GM18517 (cell line): ENCODE results near the gene UNC79.

Experiments used
- ATAC-seq: cut with Tn5 transposase; IDR thresholded peaks from one replicate; pipeline ENCODE4 v1.9.1; 2021; ENCODE audit warnings: mild to moderate bottlenecking, moderate library complexity; ENCODE audit not compliant: unreplicated experiment

The UNC79 gene

GRCh38 chr14:93723001-93723400, 292.3 kb downstream of the UNC79 start:
- no peak for ATAC-seq

GRCh38 chr14:93725002-93725582, 294.4 kb downstream of the UNC79 start:
- ATAC-seq = no peak

GRCh38 chr14:93725993-93726392, 295.3 kb downstream of the UNC79 start:
- no peak for ATAC-seq

- no peak for ATAC-seq
These were observed 296.5 kb downstream of the UNC79 start for GRCh38 chr14:93727039-93727740.

GRCh38 chr14:93727917-93728650, 297.3 kb downstream of the UNC79 start:
- ATAC-seq = no peak

- ATAC-seq = no peak
These were observed 297.9 kb downstream of the UNC79 start for GRCh38 chr14:93728651-93729016.

GRCh38 chr14:93729993-93730392, 299.3 kb downstream of the UNC79 start:
- ATAC-seq = no peak

GRCh38 chr14:93731753-93732152, 301.0 kb downstream of the UNC79 start:
- no peak for ATAC-seq

GRCh38 chr14:93732524-93732923, 301.8 kb downstream of the UNC79 start:
- ATAC-seq = no peak

- ATAC-seq = no peak
These were observed 302.5 kb downstream of the UNC79 start for GRCh38 chr14:93733231-93733630.

GRCh38 chr14:93733631-93734030, 302.9 kb downstream of the UNC79 start:
- no peak for ATAC-seq

GRCh38 chr14:93734086-93734822, 303.5 kb downstream of the UNC79 start:
- ATAC-seq = no peak

GRCh38 chr14:93735206-93735605, 304.5 kb downstream of the UNC79 start:
- no peak for ATAC-seq

GRCh38 chr14:93736378-93737014, 305.8 kb downstream of the UNC79 start:
- no peak for ATAC-seq

- no peak for ATAC-seq
These were observed 306.9 kb downstream of the UNC79 start for GRCh38 chr14:93737634-93738033.

GRCh38 chr14:93741556-93742230, 311.0 kb downstream of the UNC79 start:
- no peak for ATAC-seq

GRCh38 chr14:93742761-93743160, 312.0 kb downstream of the UNC79 start:
- no peak for ATAC-seq

GRCh38 chr14:93743270-93744060, 312.7 kb downstream of the UNC79 start:
- no peak for ATAC-seq

- no peak for ATAC-seq
These were observed 313.4 kb downstream of the UNC79 start for GRCh38 chr14:93744176-93744575.

- ATAC-seq = no peak
These were observed 314.1 kb downstream of the UNC79 start for GRCh38 chr14:93744876-93745275.
